Cortex of kidney (tissue), 1 donor: Measurements from ENCODE around the gene YOD1.

Source experiments
- DNase-seq: peaks from one replicate; lab custom pipeline; 2025; lab: John Stamatoyannopoulos, UW

The YOD1 gene

GRCh38 chr1:207072233-207072632 is 21.2 kb upstream of the YOD1 start:
- DNase-seq = no peak

DNA sequence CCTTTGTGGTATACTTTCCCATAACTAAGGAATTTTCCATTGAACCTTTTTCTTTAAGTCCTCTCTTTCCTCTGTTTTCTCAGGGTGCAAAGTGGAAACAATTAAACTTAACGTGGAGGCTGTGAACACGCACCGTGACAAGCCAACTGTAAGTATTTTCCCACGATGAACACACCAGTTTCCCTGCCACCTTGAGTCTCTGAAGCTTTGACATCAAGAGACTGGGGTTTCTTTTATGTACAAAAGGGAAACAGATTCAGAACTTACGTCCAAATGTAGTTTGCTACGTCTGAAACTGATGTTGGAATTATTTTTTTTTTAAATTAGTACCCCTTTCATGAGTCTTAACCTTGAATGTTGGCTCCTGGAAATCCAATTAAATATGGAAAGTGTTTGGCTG is 20.4 kb upstream of the YOD1 start:
- no peak for DNase-seq

- DNase-seq = no peak
Measured at GRCh38 chr1:207070811-207071210, 19.8 kb upstream of the YOD1 start.

DNA sequence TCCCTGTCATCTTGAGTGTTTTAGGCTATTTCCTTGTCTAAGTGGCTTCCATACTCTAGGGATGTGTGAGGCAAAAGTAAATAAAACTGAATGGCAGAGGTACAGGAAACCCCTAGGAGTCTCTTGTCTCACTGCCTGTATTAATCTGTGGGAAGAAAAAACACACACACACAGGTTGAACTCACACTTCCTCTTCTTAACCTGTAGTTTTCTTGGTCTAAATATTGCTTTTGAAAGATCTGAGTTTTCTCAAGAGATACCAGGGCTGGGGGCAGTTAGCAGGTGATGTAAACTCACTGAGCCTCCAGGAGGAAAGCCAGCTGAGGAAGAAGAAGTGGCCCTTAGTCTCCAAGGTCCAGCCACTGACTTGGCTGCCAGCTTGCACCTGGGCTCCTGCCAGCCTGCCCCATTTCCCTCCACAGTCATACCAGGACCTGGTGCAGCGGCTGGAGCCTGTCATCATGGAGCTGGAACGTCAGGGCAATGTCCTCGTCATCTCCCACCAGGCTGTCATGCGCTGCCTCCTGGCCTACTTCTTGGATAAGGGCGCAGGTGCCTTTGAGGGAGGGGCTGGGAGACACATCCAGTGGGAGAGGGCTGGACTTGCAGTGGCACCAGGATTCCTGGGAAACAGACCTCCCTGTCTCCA is 19.0 kb upstream of the YOD1 start:
- DNase-seq = no peak

DNA sequence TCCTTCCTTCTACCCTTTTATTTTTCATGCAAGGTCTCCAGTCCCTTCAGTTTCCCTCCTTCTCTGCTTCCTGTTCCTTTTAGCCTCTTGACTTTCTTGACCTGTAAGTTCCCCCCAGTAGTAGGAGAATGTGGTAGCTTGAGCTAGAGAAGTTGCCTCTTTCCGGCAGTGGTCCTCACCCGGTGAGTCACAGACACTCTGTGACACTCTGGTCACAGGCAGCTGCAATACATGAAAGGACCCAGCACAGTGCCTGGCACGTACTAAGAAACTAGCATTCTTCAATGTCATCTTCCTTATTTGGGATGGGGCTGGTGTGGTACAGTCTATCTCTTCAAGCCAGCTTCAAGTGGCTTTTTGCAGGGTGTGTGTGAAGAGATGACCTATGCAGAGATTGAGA is 18.1 kb upstream of the YOD1 start:
- no peak for DNase-seq

DNA sequence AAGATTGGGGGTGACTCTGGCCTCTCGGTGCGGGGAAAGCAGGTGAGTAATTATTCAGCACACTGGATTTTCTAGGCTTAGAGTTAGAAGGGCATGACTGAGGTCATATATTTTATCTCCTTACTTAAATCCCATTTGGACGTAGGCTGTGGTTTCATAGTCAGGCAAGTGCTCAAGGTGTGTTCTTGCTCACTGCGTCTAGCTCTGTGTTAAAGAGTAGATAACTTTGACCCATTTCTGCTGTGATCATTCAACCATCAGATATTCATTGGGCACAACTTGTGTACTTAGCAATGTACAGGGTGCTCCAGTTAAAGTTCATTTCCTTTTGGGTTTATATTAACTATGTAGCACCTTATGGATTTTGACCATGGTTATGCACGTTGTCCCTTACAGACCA is 16.7 kb upstream of the YOD1 start:
- no peak for DNase-seq

GRCh38 chr1:207067185-207067584 is 16.2 kb upstream of the YOD1 start:
- no peak for DNase-seq

DNA sequence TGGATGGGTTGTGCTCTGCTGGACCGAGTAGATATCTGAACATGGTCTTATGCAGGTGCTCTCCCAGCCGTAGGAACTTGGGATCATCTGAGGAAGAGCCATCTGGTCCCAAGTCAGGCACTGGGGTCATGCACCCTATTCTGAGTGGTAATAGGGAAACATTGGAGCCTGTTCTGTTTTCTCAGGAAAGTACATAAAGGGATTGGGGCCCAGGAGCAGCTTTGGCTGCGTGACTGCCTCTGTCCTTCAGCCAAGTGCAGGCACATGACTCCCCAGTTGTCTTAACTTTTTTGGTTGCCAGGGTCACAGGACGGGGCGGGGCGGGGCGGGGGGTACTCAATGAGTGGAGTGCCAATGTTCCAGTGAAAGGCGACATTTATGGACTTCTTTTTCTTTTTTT is 13.6 kb upstream of the YOD1 start:
- DNase-seq = no peak

- no peak for DNase-seq
Measured at GRCh38 chr1:207063014-207063413, 12.0 kb upstream of the YOD1 start.

- DNase-seq = no peak
Measured at GRCh38 chr1:207062058-207062457, 11.1 kb upstream of the YOD1 start.

GRCh38 chr1:207060596-207060995 is 9.6 kb upstream of the YOD1 start:
- no peak for DNase-seq

GRCh38 chr1:207059881-207060280 is 8.9 kb upstream of the YOD1 start:
- DNase-seq = no peak

DNA sequence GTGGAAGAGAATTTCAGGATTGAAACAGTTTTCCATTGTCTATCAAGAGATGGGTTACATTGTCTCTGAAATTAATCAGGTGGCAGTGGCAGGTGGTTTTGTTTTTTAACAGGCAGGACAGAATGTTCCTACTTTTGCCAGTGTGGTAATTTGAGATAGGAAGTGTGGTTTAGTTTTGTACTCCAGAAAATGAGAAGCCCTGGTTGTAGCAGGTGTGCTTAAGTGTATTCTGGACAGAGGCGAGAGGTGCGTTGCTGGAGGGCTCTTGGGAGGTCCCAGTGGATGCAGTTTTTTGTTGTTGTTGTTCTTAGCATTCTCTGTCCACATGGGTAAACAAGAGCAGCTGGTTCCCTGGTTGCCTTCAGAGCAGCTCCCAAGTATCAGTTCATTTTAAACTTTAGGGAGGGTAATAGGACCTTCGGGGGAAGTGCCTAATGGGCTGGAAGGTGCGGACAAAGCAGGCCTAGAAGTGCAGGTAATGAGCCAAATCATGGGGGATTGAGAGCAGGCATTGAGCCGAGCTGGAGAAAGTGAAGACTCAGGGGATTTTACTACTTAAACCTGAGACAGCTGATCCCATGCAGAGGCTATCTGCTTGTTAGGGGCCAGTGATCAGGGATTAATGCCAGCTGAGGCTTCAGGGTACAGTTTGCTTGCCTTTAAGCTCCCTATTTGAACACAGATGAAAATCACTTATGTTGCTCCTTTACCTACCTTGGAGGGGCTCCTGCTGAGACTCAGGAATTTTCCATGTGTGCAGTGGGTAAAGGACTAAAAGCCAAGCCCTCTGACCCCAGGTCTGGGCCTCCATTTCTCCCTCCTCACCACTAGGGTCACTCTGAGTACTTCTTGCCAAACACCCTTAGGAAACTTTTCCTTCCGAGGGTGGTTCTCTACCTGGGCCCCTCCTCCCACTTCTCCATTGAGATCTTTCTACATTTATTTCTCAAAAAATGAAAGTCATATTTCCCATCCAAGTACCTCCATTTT is 8.2 kb upstream of the YOD1 start:
- DNase-seq = no peak

DNA sequence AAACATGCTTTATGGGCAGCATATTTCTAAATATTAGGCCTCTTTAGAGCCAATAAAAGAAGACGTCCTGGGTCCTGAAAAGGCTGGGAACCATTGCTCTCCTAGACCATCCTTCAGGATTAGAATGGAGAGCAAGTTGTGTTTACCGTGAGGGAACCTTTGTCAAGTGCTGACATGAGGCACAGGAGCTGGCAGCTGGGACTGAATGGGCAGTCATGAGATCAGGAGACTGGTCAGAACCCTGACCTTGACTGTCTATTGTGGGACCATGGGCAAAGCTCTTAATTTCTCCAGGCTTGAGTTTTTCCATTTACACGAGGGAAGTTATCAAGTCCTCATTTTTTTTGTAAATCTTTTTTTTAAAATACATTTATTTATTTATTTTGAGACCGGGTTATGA is 7.2 kb upstream of the YOD1 start:
- no peak for DNase-seq

GRCh38 chr1:207056673-207057072 is 5.7 kb upstream of the YOD1 start:
- DNase-seq = no peak

DNA sequence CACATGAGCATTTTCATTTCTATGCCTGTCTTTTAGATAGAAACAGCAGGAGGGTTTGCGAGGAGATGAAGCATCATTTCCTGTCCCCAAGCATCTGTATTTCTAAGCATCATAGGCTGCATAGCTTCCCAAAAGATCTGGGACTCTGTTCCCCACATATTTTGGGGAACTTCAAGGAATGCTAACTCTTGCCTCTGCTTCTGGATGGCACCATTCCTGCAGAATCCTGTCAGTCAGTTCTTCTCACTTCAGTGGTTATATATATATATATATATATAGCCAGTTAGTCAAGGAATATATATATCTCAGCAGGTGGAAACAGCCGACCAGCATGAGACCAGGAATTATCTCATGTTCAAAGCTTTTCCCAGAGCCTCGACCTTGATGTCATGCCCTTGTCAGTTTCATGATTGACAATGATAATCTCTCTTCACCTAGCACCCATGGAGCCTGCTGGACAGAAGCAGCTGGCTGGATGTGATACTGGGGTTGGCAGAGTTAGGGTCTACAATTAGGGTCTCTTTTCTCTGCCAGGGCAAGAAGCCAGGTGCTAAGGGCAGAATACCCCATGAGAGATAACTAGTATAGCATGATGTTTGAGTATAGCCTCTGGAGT is 4.5 kb upstream of the YOD1 start:
- DNase-seq = no peak

DNA sequence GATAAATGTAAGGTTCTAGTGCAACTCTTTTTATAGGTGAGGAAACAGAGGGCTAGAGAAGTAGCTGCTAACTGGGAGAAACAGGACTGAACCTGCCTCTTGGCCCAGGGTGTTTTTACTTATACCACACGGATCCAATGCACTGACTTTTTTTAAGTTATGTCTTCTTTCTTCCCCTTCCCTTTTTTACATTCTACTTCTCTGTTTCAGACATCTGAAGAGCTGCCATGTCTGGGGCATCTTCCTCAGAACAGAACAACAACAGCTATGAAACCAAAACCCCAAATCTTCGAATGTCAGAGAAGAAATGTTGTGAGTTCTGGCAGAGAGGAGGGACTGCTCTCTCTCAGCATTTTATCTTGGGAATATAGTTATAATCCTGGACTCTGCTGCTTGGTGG is 3.5 kb upstream of the YOD1 start:
- no peak for DNase-seq

- DNase-seq = peak; percentile 57
Measured at GRCh38 chr1:207052911-207053769, 2.1 kb upstream of the YOD1 start, which contains the start of gene PFKFB2. TSS of gene PFKFB2 (plus strand) at chr1:207053275. CDS start at chr1:207054718, 1,443 bp downstream.

DNA sequence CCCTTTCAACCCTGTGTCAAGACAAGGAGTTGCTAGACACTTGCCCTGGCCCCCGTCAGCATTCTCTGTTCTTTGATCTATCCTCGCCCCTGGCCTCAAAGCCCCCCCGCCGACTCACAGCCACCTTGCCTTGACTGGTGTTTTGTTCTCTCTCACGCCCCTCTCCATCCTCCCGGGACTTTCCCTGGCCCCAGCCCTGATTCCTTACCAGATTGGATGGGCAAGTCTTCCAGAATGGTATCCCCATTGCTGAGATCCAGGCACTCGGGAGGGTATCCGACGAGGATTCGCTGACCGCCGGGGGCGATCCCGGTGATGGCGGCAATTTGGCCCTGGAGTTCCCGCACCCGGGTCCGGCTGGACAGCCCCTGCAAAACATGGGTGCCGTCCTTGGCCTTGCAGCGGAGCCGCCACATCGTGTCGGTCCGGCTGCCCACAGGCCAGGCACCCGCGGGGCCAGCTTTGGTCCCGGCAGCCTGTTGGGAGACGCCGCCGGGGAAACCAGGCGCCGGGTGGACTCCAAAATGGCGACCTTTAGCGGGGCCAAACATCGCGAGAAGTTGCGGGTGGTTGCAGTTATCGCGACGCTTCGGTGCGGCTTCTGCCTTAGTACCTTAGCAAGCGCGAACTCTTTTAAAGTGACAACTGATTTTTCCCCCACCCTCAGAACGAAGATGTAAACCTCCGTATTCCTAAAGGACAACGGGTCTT is 373 bp downstream of the YOD1 start:
- DNase-seq = no peak

DNA sequence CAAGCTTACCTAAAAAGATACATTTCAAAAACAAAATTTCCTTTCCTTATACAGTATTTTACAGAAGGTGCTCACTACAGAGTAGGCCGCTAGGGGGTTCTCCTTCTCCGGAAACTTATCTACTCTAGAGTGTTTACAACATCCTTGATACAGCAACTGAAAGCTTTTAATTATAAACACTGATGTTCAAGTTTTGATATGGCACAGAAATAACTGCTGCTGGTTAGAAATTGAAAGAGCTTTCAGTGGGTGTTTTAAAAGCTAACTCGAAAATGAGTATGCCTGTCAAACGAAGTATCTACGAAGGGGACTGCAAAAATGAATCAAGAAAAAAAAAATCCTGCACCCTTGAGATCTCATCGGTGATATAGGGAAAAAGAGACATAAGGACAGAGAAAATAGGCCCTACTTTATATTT is 1.0 kb downstream of the YOD1 start:
- no peak for DNase-seq

GRCh38 chr1:207049514-207049913 is 1.5 kb downstream of the YOD1 start:
- DNase-seq = no peak
